Epidermal melanocyte (primary cell): Measurements from ENCODE around the gene CORO1C.
"Not testable (repeated sequence)": the region's sequence is repeated elsewhere in the genome, so short reads cannot be mapped to it uniquely, and the experiment has no call there.

Experiments
- DNase-seq: peaks from one replicate; pipeline ENCODE4 v3.0.0; 2011; ENCODE audit warnings: low spot score; ENCODE audit not compliant: insufficient read length

The CORO1C gene

GRCh38 chr12:108731105-108731865 is at the start of gene CORO1C:
Gene CORO1C, minus strand, starts transcription at chr12:108731518. Its CDS starts 30,200 bp downstream, at chr12:108701318.
- peak; percentile 81 for DNase-seq

GRCh38 chr12:108779998-108780688 is 48.8 kb upstream of the CORO1C start:
- no peak for DNase-seq

GRCh38 chr12:108778053-108778452 is 46.7 kb upstream of the CORO1C start:
- DNase-seq = no peak

DNA sequence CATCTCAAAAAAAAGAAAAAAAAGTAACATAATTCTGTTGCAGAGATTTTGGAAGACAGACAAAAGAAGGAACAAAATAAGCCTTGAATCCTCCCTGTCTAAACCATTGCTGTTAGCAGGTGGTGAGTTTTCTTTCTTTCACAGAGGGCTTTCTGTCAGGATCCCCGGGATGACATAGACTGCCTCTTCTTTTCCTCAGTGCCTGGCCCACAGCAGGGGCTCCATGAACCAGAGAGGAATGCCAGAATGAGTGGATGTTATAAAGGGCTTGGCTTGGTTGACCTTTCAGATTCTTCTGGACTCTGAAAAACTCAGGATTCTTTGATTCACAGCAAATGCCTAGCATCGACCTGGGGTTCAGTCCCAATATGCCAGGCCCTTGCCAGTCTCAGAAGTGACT is 45.8 kb upstream of the CORO1C start:
- DNase-seq = no peak

- DNase-seq = peak; percentile 75
Measured at GRCh38 chr12:108773798-108774788, 42.8 kb upstream of the CORO1C start.

GRCh38 chr12:108772891-108773797 is 41.8 kb upstream of the CORO1C start:
- no peak for DNase-seq

GRCh38 chr12:108772247-108772646 is 40.9 kb upstream of the CORO1C start:
- no peak for DNase-seq

DNA sequence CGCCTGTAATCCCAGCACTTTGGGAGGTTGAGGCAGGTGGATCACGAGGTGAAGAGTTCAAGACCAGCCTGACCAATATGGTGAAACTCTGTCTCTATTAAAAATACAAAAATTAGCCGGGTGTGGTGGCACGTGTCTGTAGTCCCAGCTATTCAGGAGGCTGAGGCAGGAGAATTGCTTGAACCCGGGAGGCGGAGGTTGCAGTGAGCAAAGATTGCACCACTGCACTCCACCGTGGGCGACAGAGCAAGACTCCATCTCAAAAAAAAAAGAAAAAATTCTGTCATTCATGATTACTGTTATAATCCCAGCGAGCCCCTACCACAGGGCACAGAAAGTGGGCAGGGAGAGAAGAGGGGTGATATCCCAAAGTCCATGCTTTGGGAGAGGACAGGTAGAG is 40.5 kb upstream of the CORO1C start:
- DNase-seq = not testable (repeated sequence)

- DNase-seq = no peak
Measured at GRCh38 chr12:108770963-108771362, 39.6 kb upstream of the CORO1C start.

- no peak for DNase-seq
Measured at GRCh38 chr12:108770269-108770829, 39.0 kb upstream of the CORO1C start.

DNA sequence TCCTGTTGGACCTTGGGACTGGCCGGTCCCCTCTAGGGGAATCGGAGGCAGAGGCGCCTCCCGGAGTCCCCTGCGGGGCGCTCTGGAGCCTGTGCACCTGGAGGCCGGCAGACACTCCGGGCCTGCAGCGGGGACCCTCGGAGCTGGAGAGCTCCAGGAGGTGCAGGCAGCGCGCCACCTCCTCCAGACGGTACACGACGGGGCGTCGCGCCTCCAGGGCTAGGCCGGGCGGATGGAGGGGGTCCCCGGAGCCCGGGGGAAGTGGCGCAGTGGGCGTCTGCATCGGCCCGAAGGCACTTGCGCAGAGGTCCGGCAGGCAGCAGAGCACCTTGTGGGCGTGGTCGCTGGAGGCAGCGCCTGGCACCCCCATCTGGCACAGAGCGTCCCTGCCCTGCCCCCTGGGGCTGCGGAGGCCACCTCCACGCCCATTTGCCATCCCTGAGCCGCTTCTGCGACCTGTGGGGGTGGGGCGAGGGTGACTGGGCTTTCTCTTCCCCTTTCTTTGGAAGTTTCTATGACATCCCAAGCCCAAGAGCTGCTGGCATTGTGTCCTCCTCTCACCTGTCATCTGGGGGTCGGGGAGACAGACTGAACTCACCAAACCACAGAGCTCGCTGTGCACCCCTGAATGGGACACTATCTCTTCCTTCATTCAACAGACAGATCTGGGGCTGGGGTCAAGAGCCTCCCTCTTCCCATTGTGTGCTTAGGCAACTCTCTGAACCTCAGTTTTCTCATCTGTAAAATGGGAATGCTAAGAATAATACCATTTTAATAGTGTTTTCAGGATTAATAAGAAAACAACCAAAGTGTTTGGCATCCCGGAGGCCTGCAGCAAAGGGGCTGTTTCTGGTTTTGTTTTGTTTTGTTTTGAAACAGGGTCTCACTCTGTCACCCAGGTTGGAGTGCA is 37.5 kb upstream of the CORO1C start:
- no peak for DNase-seq

GRCh38 chr12:108766294-108766693 is 35.0 kb upstream of the CORO1C start:
- no peak for DNase-seq

DNA sequence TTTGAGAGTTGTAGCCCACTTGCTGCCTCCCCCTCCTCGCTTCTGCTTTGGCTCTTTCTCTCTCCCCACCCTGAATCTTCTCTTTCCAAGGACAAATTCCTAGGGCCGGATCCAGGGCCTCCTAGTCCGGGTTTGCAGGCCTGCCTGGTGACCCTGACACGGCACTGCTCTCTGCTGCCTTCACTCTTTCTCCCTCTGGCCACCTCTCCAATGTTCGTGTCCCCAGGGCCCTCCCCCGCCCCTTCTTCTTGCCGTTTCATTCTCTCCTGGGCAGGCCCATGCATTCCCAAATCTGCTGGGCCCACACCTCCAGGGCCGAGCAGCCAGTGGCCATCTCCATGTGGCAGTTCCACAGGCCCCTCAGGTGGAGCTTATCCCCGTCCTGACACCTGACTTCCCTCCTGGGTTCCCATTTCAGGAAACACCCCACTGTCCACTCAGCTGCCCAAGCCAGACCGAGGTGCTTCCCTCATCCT is 34.0 kb upstream of the CORO1C start:
- DNase-seq = no peak

- DNase-seq = no peak
Measured at GRCh38 chr12:108764540-108765288, 33.4 kb upstream of the CORO1C start.

- no peak for DNase-seq
Measured at GRCh38 chr12:108761226-108761625, 29.9 kb upstream of the CORO1C start.

- no peak for DNase-seq
Measured at GRCh38 chr12:108759924-108760323, 28.6 kb upstream of the CORO1C start.

- no peak for DNase-seq
Measured at GRCh38 chr12:108757856-108758255, 26.5 kb upstream of the CORO1C start.

DNA sequence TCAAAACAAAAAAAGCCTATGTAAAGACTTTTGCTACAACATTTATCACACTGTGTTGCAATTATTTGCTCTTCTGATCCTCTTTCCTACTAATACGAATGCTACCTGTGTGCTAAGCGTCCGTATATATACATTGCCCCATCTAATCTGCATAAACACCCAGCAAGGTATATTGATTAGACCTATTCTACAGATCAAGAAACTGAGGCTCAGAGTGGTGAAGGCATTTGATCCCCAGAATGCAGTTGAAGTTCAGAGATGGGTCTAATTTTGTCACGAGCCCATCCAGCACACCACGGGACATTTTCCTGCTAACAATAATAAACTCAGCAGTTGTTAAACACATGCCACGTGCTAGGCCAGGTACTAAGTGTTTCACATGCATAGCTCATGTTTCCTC is 25.1 kb upstream of the CORO1C start:
- DNase-seq = no peak
